ENCODE measurements around the gene FRMPD4. TPM values are rescaled to one million over a fixed set of nuclear protein-coding genes. Genes with fewer than 3 reads are reported as not detected.

Gene FRMPD4
- total and polyA plus RNA-seq, 2 donors (not counting 3 experiments of a cell fraction or from before 2014, with no cell fraction given), result not detected

DNA sequence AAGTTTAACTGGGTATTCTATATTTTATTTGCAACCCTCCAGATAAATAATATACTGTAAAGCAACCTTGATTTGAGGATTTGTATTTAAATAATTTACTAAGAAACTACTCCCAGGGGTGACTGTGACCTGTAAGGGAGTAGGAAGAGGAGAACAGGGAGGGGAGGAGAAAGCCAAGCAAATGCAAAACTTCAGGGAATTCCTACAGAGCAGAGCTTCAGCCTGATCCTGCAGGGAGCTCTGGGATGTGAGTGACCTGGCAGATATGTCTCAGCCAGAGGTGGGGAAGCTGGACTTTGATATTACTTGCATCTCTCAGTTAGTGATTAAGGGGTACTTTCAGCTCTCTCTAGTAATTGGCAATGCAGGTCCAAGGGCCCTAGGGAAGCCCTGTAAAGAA lies 302.0 kb downstream of the FRMPD4 start:
- intact Hi-C loops (cut with micrococcal nuclease), result no loop called here
- Histone ChIP-seq H3K36me3 (ENCODE audit: control insufficient read depth in 2 of 2, extremely low read depth in 1 of 2, insufficient read depth in 2 of 2, low read length in 2 of 2) (no peaks in the 10 kb centered on the region), H3K9me1 (replicated peaks; ENCODE audit: control insufficient read depth, extremely low read depth, insufficient read depth, low read length) (no peaks in the 10 kb centered on the region), H2AFZ (ENCODE audit: low read depth, low read length) (no peak overlapping the region), H3K4me3 (replicated peaks in 1 of 3; ENCODE audit: insufficient read depth in 1 of 3, low read depth in 1 of 3, low read length in 3 of 3) (no peak overlapping the region), H3K9ac (replicated peaks; ENCODE audit: extremely low read depth, insufficient read depth, low read length) (no peak overlapping the region), H3K9me3 (replicated peaks; ENCODE audit: control insufficient read depth, insufficient read depth, low read length) (no peaks in the 10 kb centered on the region), H3K4me1 (ENCODE audit: control insufficient read depth, extremely low read depth, insufficient read depth, low read length) (no peaks in the 10 kb centered on the region), H3K27ac (ENCODE audit: insufficient read depth, low read depth, low read length) (no peak overlapping the region), H3K79me2 (ENCODE audit: control insufficient read depth, insufficient read depth, low read length) (no peaks in the 10 kb centered on the region), H3K27me3 (ENCODE audit: control insufficient read depth in 2 of 2, insufficient read depth in 2 of 2, low read length in 2 of 2) (no peaks in the 10 kb centered on the region), H4K20me1 (replicated peaks; ENCODE audit: control insufficient read depth, extremely low read depth, insufficient read depth, low read length) (no peaks in the 10 kb centered on the region), H3K4me2 (ENCODE audit: insufficient read depth, low read length) (no peak overlapping the region)
- POLR2A ChIA-PET, result no interaction called here
- TF ChIP-seq POLR2A (IDR thresholded peaks at IDR 0.05; ENCODE audit: low read depth, low read length) (no peak), POLR2AphosphoS5 (IDR thresholded peaks at IDR 0.05; ENCODE audit: insufficient read depth, low read depth, low read length) (no peak), MYC (IDR thresholded peaks at IDR 0.05; ENCODE audit: low read depth, low read length) (no peak), GATA2 (IDR thresholded peaks at IDR 0.05; ENCODE audit: insufficient read depth, insufficient read length, low read depth, low read length) (no peak), FOS (IDR thresholded peaks at IDR 0.05; ENCODE audit: borderline replicate concordance, insufficient read depth, low read length) (no peak), EZH2 (IDR thresholded peaks at IDR 0.05; ENCODE audit: borderline replicate concordance, low read depth, low read length, severe bottlenecking) (no peak), JUN (IDR thresholded peaks at IDR 0.05; ENCODE audit: borderline replicate concordance, insufficient read depth, insufficient read length, low read depth) (no peak)
- TF ChIP-seq, protein P1, sequence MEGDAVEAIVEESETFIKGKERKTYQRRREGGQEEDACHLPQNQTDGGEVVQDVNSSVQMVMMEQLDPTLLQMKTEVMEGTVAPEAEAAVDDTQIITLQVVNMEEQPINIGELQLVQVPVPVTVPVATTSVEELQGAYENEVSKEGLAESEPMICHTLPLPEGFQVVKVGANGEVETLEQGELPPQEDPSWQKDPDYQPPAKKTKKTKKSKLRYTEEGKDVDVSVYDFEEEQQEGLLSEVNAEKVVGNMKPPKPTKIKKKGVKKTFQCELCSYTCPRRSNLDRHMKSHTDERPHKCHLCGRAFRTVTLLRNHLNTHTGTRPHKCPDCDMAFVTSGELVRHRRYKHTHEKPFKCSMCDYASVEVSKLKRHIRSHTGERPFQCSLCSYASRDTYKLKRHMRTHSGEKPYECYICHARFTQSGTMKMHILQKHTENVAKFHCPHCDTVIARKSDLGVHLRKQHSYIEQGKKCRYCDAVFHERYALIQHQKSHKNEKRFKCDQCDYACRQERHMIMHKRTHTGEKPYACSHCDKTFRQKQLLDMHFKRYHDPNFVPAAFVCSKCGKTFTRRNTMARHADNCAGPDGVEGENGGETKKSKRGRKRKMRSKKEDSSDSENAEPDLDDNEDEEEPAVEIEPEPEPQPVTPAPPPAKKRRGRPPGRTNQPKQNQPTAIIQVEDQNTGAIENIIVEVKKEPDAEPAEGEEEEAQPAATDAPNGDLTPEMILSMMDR (IDR thresholded peaks at IDR 0.05; ENCODE audit: extremely low read depth in 1 of 2, insufficient read depth in 1 of 2, low read depth in 1 of 2, low read length in 2 of 2), result no peak
- TF ChIP-seq, protein P2, sequence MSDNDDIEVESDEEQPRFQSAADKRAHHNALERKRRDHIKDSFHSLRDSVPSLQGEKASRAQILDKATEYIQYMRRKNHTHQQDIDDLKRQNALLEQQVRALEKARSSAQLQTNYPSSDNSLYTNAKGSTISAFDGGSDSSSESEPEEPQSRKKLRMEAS (IDR thresholded peaks at IDR 0.05; ENCODE audit: insufficient read depth, insufficient read length), result no peak
- DNase-seq (ENCODE audit: low read depth, low spot score) (no peak), FAIRE-seq (no peak)
- no TSS peak for BruUV-seq (replicated peaks)
- CTCF ChIA-PET, result no interaction called here
- dilution Hi-C loops (cut with MboI; ENCODE audit: extremely low pct_ligation_motif_present, low sequenced_read_pairs), result no loop called here
